GM19035 (cell line): ENCODE measurements around the gene NRXN2.

Experiments
- ATAC-seq: cut with Tn5 transposase; IDR thresholded peaks from one replicate; pipeline ENCODE4 v1.9.1; 2021; ENCODE audit not compliant: unreplicated experiment

The NRXN2 gene

GRCh38 chr11:64722141-64723065, 594 bp downstream of the NRXN2 start:
- no peak for ATAC-seq

- no peak for ATAC-seq
Measured at GRCh38 chr11:64721359-64721699, 1.7 kb downstream of the NRXN2 start.

- ATAC-seq, result no peak
Measured at GRCh38 chr11:64720640-64721358, 2.2 kb downstream of the NRXN2 start.

GRCh38 chr11:64720167-64720566, 2.8 kb downstream of the NRXN2 start:
- ATAC-seq, result no peak

- no peak for ATAC-seq
Measured at GRCh38 chr11:64719406-64719805, 3.6 kb downstream of the NRXN2 start.

- ATAC-seq, result no peak
Measured at GRCh38 chr11:64718780-64719124, 4.2 kb downstream of the NRXN2 start.

DNA sequence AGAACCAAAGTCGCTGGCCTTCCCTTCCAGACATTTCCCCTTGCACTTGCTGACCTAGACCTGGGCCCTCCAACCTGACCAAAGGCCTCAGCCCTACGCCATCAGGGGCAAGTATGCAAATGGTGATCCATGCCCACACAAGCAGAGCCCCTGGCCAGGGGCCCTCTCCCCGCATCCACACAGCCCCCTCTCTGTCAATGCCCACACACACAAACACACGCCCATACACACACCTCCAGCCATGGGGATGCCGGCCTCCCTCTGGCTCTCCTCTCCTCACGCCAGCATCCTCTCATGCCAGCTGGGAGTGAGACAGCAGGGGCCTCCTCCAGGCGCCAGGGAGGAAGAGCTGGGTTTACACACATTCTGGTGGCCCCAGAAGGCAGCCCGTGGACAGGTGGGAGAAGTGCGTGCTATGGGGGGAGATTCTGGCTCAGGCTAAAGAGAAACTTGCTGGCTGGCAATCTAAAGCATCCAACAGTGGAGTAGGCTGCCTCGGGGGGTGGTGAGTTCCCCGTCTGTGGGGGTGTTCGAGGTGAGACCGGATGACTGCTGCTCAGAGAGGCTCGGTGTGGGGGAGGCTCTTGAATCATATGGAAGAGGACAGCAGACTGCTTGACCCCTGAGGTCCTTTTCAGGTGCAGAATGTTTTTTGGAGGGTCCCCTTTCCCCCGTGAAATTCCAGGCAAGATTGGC, 4.8 kb downstream of the NRXN2 start:
- no peak for ATAC-seq

GRCh38 chr11:64717268-64717578, 5.8 kb downstream of the NRXN2 start:
- no peak for ATAC-seq

- ATAC-seq, result no peak
Measured at GRCh38 chr11:64716473-64717267, 6.3 kb downstream of the NRXN2 start.

DNA sequence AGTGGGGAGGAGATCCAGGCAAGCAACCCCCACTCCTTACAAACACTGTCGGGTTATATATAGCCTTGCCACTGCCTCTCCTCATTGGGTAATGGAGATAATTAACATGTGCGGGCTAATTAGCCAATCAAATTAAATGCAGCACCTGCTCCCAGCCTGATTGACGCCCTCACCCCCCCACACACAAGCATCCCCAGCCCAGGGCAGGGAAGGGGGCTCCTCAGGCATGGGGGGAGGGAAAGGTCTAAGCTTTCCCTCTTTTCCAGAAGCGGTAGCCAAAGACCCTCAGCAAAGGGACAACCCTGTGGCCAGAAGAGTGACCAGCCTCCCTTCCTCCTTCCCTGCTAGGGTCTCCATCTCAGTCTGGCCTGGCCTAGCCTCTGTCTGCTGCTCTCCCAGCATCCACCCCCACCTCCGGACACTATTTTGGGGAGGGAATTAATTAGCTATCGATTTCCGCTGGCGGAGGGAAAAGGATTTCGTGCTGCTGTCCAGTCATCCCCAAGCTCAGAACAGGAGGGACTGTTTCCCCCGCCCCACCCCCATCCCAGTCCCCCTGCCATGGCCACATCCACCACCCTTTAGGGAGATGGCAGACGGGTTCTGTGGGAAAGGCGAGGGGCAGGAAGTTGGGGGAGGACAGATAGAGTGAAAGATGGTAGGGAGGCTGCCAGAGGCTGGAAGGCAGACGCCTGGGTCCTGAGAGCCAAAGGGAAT, 7.1 kb downstream of the NRXN2 start:
- no peak for ATAC-seq

- ATAC-seq, result no peak
Measured at GRCh38 chr11:64715110-64715509, 7.9 kb downstream of the NRXN2 start.

DNA sequence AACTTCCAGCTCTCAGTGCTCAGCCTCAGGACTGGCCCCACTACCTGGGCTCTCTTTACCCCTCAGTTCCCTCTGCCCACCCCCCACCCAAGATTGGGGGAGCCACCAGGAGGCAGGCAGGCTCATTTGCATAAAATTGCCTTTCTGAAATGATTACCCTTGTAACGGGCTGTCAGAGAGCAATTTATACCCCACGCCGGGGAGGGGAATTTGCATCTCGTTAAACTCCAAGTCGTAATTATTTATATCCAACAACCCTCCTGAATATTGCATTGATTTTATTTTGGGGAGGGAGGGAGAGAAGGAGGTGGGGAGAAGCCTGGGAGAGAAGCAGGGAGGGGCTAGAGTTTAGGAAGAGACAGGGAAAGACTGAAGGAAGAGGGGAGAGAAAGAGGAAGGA, 8.3 kb downstream of the NRXN2 start:
- no peak for ATAC-seq

DNA sequence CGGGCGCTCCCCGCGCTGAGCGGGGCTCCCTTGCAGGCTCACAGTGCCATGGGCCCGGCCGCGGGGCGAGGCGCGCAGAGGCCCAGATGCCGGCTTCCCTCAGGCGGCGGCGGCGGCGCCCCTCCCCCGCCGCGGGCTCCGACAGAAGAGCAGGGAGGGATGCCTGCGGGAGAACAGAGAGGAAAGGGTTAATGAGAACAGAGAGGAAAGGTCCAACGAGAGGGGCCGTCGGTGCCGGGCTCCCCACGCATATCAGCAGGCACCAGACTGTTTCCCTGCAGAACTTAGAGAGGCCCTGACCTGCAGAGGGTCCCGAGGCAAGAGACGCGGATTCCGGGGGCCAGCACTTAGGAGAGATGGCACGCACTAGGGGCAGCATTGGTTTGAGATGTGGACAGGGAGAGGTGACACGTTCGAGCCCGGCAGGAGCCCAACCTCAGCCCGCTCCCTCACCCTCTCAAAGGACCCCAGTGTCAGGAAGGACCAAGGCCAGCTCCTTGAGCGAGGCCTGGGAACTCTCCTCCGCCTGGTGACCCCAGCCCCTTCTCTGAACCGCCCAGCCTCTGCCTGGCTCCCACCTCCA, 9.1 kb downstream of the NRXN2 start:
- ATAC-seq, result no peak

DNA sequence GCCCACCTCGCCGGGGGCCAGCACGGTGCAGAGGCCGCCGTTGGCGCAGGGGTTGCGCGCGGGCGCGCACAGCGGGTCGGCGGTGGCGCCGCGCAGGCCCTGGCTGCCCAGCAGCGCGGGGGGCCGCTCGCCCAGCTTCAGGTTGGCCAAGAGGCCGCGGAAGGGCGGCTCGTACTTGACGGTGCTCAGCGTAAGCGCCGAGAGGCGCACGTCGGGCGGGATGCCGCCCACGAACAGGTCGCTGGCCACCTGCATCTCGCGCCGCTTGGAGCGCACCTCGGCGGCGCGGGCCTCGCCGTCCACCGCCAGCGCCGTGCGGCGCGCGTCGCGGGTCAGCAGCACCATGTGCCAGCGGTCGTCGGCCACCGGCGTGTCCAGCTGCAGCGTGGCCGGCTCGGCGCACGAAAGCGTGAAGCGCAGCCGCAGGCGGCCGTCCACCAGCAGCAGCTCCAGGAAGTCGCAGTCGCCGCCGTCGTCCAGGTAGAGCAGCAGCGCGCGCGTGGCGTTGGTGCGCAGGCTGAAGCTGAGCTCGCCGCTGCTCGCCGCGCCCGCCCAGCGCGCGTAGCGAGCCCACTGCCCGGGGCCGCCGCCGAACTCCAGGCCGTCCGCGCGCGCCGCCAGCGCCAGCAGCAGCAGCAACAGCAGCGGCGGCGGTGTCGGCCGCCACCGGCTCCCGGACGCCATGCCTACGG, 9.8 kb downstream of the NRXN2 start:
- ATAC-seq, result no peak

DNA sequence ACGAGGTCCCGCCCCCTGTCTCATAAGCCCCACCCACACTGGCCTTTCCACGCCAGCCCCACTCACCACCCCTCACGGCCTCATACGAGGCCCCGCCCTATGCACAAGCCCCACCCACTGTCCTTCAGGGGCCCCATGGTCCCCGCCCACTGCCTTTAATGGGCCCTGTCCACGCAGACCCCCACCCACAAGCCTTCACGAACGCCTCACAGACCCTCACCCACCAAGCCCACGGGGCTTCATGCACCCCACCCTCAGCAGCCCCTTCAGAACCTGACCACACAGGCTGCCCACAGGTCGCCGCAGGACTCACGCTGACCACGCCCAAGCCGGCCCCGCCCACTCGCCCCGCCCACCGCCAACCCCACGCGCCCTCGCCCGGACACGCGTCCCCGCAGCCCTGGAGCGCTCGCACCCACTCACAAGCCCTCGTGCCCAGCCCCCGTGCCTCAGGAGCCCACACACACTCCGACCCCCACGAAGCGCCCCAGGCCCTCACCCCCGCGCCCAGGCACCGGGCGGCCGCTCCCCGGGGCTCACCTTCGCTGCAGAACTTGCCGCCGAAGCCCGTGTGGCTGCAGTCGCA, 10.5 kb downstream of the NRXN2 start:
- no peak for ATAC-seq

- no peak for ATAC-seq
Measured at GRCh38 chr11:64711956-64712362, 11.0 kb downstream of the NRXN2 start.

DNA sequence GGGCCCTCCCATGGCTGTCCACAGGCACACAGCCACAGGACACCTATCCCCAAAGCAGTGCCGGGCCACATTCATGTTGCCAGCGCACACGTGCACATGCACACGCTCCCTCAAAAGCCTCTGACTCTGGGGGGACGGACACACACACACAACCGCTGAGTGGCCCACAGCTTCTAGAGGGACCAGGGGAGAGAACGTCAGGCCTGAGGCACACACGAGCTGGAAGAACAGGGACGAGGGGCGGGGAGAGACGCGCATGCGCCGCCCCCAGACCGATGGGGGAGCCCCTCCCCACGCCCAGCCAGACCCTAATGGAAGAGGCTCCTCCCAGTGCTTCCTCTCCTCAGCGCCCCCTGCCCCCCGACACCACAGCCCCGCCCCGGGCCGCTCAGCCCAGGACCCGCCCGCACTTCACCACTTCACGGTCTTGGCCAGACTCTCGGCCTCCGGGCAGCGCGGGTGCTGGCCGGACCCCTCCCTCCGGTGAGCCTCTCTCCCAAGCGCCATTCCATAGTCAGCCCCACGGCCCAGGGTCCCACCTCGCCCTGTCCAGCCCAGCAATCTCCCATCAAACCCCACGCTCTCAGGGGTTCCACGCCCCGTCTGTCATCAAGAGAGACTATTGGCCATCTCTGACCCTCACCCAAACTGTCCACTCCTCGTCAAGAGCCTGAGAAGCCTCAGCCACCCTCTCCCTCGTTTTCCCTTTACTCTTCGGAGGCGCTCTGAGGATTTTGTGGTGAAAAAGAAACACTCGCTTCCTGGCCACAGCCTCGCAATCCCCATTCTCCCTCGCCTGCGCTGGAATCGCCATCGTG, 11.7 kb downstream of the NRXN2 start:
- no peak for ATAC-seq

- ATAC-seq, result no peak
Measured at GRCh38 chr11:64710418-64711137, 12.4 kb downstream of the NRXN2 start.
